Endothelial cell of umbilical vein (primary cell): ENCODE data around the gene PRDM11. TPM values are rescaled to one million over a fixed set of nuclear protein-coding genes. Genes with fewer than 3 reads are reported as not detected.

Experiments
- BruUV-seq: library from RNA; stranded (reverse); fragments of 400-500 nt; replicated peaks from 2 replicates; lab custom pipeline; 2021; lab: Mats Ljungman, UMichigan
- CTCF ChIA-PET: fragments of 300-600, 350-600 bp; sonication (Branson Sonifier 250); formaldehyde crosslinking; loops from one replicate; lab custom pipeline; 2021; ENCODE audit warnings: antibody characterized with exemption, inconsistent platforms; lab: Charles Lee
- POLR2A ChIA-PET: fragments of 300-600, 350-600 bp; sonication (Branson Sonifier 250); formaldehyde crosslinking; loops from one replicate; lab custom pipeline; 2021; ENCODE audit warnings: antibody characterized with exemption, inconsistent platforms; lab: Charles Lee
- DNase-seq: peaks from one replicate; pipeline ENCODE4 v3.0.0-alpha.2; 2011; ENCODE audit warnings: low read depth, low spot score
- FAIRE-seq: peaks from 2 replicates; lab custom pipeline; 2011; peaks lifted over from hg19 to GRCh38; lab: Jason Lieb, UNC
- H2AFZ ChIP-seq: 2 replicates; pipeline ENCODE4 v1.6.0; 2012; ENCODE audit warnings: low read depth, low read length, control low read depth, inconsistent platforms
- H3K27ac ChIP-seq: 2 replicates; pipeline ENCODE4 v1.5.1; 2011; ENCODE audit warnings: low read depth, mild to moderate bottlenecking, control low read depth, low read length, moderate library complexity; ENCODE audit not compliant: insufficient read depth
- H3K27me3 ChIP-seq, 2 experiments: 2 replicates each; pipeline versions ENCODE4 v1.6.0 to v1.6.1; 2011; ENCODE audit warnings: low read length in 2 of 2, mixed read lengths in 1 of 2; ENCODE audit not compliant: control insufficient read depth in 2 of 2, insufficient read depth in 2 of 2
- H3K36me3 ChIP-seq, 2 experiments: 2 replicates in 1 of 2; 3 replicates in 1 of 2; pipeline ENCODE4 v1.5.1; 2011; ENCODE audit warnings: low read length in 2 of 2, mild to moderate bottlenecking in 1 of 2, moderate library complexity in 1 of 2; ENCODE audit not compliant: control insufficient read depth in 2 of 2, insufficient read depth in 2 of 2; ENCODE audit errors: extremely low read depth in 1 of 2
- H3K4me1 ChIP-seq: 3 replicates; pipeline ENCODE4 v1.5.1; 2011; ENCODE audit warnings: mild to moderate bottlenecking, low read length; ENCODE audit not compliant: control insufficient read depth, insufficient read depth; ENCODE audit errors: extremely low read depth
- H3K4me2 ChIP-seq: 2 replicates; pipeline ENCODE4 v1.6.1; 2011; ENCODE audit warnings: low read length, control low read depth, mixed read lengths; ENCODE audit not compliant: insufficient read depth
- H3K4me3 ChIP-seq, 3 experiments: fragments of 200-600 bp in 1 of 3; sonication (generic), shearing (Covaris generic) in 1 of 3; replicated peaks in 1 of 3; 2 replicates each; pipeline ENCODE4 v1.5.1; 2011 to 2016; ENCODE audit warnings: control low read depth in 3 of 3, low read length in 3 of 3, mild to moderate bottlenecking in 2 of 3, inconsistent platforms in 1 of 3, low read depth in 1 of 3, moderate library complexity in 1 of 3; ENCODE audit not compliant: insufficient read depth in 1 of 3
- H3K79me2 ChIP-seq: 2 replicates; pipeline ENCODE4 v1.6.0; 2012; ENCODE audit warnings: low read length, inconsistent platforms; ENCODE audit not compliant: control insufficient read depth, insufficient read depth
- H3K9ac ChIP-seq: replicated peaks from 2 replicates; pipeline ENCODE3; 2011; ENCODE audit warnings: low read length, control low read depth; ENCODE audit not compliant: insufficient read depth; ENCODE audit errors: extremely low read depth
- H3K9me1 ChIP-seq: replicated peaks from 3 replicates; pipeline ENCODE4 v1.6.0; 2011; ENCODE audit warnings: mild to moderate bottlenecking, low read length; ENCODE audit not compliant: control insufficient read depth, insufficient read depth; ENCODE audit errors: extremely low read depth
- H3K9me3 ChIP-seq: replicated peaks from 2 replicates; pipeline ENCODE4 v1.5.1; 2012; ENCODE audit warnings: low read length, inconsistent platforms; ENCODE audit not compliant: control insufficient read depth, insufficient read depth
- H4K20me1 ChIP-seq: replicated peaks from 2 replicates; pipeline ENCODE3; 2011; ENCODE audit warnings: mild to moderate bottlenecking, low read length; ENCODE audit not compliant: control insufficient read depth, insufficient read depth; ENCODE audit errors: extremely low read depth
- EZH2 ChIP-seq: IDR thresholded peaks from 2 replicates; pipeline ENCODE4 v1.6.1; 2012; ENCODE audit warnings: borderline replicate concordance, low read depth, mild to moderate bottlenecking, moderate library complexity, low read length, inconsistent platforms; ENCODE audit not compliant: severe bottlenecking
- FOS ChIP-seq: IDR thresholded peaks from 2 replicates; pipeline ENCODE4 v1.6.1; 2011; ENCODE audit warnings: mild to moderate bottlenecking, low read length, moderate library complexity, borderline replicate concordance; ENCODE audit not compliant: insufficient read depth
- GATA2 ChIP-seq: IDR thresholded peaks from 2 replicates; pipeline ENCODE4 v1.7.0; 2011; ENCODE audit warnings: low read depth, mild to moderate bottlenecking, moderate library complexity, mixed read lengths, low read length; ENCODE audit not compliant: insufficient read length, insufficient read depth
- JUN ChIP-seq: IDR thresholded peaks from 2 replicates; pipeline ENCODE4 v1.6.1; 2011; ENCODE audit warnings: borderline replicate concordance, low read depth; ENCODE audit not compliant: insufficient read length, insufficient read depth
- MYC ChIP-seq: IDR thresholded peaks from one replicate; pipeline ENCODE4 v1.6.1; 2011; ENCODE audit warnings: mild to moderate bottlenecking, low read depth, low read length
- POLR2A ChIP-seq: IDR thresholded peaks from 2 replicates; pipeline ENCODE4 v1.6.1; 2012; ENCODE audit warnings: low read depth, mild to moderate bottlenecking, control low read depth, low read length
- POLR2AphosphoS5 ChIP-seq: IDR thresholded peaks from 2 replicates; pipeline ENCODE4 v1.6.1; 2012; ENCODE audit warnings: low read depth, mild to moderate bottlenecking, control low read depth, low read length, moderate library complexity; ENCODE audit not compliant: insufficient read depth
- dilution Hi-C: fragments of 300-500 bp; cut with MboI; formaldehyde crosslinking; loops from one replicate; pipeline ENCODE4 v1.15.0; 2019; ENCODE audit warnings: low sequenced_read_pairs; ENCODE audit not compliant: extremely low pct_ligation_motif_present
- intact Hi-C: fragments of 100-400 bp; cut with micrococcal nuclease; formaldehyde crosslinking; loops from one replicate; pipeline ENCODE4 v1.10.0; 2022
- polyA plus RNA-seq, 4 experiments: library from polyadenylated mRNA; depleted of rRNA in 3 of 4; stranded (reverse) in 3 of 4; unstranded in 1 of 4; fragments of >200 nt; gene quantifications; 2 replicates each; pipeline versions ENCODE4 v1.2.1 to v1.2.3, GENCODE V29; 2011 to 2012; ENCODE audit warnings: missing spikeins in 1 of 4
- total RNA-seq: library from RNA; stranded (reverse); gene quantifications from 2 replicates; pipeline ENCODE4 v1.2.3, GENCODE V29; 2021
- TF ChIP-seq, protein P1 (sequence below): IDR thresholded peaks from 2 replicates; pipeline ENCODE4 v1.6.1; 2011; ENCODE audit not compliant: insufficient read depth, insufficient read length
- TF ChIP-seq, protein P2 (sequence below), 2 donors: IDR thresholded peaks; 1 replicate in 1 of 2; 2 replicates in 1 of 2; pipeline ENCODE4 v1.5.1; 2011; ENCODE audit warnings: low read length in 2 of 2, mild to moderate bottlenecking in 2 of 2, moderate library complexity in 2 of 2, control low read depth in 1 of 2, inconsistent platforms in 1 of 2, low read depth in 1 of 2; ENCODE audit not compliant: insufficient read depth in 1 of 2; ENCODE audit errors: extremely low read depth in 1 of 2

Gene PRDM11
- total and polyA plus RNA-seq, 2 donors (not counting 3 experiments of a cell fraction or from before 2014, with no cell fraction given): 6.9 to 14.1 TPM

DNA sequence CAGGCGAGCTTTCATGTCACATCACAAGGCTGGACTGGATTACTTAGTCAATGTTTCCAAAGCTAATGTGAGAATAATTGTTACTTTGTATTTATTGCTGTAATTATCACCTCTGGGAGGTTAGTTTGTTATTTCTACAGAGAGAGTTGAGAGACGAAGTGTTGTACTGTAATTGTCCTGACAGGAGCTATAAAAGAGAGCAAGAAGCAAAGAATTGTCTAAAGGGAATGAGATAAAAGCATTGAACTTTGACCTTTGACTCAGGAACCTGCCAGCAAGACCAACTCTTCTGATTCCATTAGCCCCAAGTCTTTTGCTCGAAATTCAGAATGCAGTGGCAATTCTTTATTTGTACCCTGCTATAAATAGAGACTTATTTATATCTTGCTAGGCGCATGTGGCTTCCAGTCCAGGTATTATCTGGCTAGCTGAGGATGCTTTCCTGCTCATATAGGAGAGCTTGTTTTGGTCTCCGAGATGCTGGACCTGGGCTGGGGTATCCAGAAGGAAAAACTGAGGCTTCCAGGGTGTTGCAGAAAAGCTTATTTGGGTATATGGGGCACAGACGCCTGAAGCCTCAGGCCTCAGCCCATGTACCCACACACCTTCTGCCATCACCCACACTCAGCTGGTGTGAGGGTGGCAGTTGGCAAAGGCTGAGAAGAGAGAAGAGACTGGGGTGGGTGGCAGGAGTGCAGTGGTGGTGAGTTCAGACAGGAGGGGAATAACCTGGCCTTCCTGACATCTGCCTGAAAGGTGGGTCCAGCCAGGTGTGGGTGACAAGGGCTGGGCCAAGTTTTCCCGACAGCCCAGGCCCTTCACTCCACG lies 99.0 kb downstream of the PRDM11 start:
- H3K9me3 ChIP-seq: no peaks in the 10 kb centered on the region
- no peak for DNase-seq
- ChIA-PET CTCF (interaction anchor here (1.2 to 5.2 kb wide), 3 partner anchors 12 to 135 kb away, joined by 3 to 33 read pairs (median 9); no protein-coding TSS in a partner anchor), POLR2A (no interaction called here)
- no TSS peak for BruUV-seq
- no peak overlapping the region for H3K4me3 ChIP-seq
- H2AFZ ChIP-seq: no peak overlapping the region
- TF ChIP-seq GATA2 (no peak), POLR2A (no peak), JUN (no peak), POLR2AphosphoS5 (no peak), FOS (no peak), MYC (no peak), EZH2 (no peak)
- TF ChIP-seq, protein P1, sequence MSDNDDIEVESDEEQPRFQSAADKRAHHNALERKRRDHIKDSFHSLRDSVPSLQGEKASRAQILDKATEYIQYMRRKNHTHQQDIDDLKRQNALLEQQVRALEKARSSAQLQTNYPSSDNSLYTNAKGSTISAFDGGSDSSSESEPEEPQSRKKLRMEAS: no peak
- TF ChIP-seq, protein P2, sequence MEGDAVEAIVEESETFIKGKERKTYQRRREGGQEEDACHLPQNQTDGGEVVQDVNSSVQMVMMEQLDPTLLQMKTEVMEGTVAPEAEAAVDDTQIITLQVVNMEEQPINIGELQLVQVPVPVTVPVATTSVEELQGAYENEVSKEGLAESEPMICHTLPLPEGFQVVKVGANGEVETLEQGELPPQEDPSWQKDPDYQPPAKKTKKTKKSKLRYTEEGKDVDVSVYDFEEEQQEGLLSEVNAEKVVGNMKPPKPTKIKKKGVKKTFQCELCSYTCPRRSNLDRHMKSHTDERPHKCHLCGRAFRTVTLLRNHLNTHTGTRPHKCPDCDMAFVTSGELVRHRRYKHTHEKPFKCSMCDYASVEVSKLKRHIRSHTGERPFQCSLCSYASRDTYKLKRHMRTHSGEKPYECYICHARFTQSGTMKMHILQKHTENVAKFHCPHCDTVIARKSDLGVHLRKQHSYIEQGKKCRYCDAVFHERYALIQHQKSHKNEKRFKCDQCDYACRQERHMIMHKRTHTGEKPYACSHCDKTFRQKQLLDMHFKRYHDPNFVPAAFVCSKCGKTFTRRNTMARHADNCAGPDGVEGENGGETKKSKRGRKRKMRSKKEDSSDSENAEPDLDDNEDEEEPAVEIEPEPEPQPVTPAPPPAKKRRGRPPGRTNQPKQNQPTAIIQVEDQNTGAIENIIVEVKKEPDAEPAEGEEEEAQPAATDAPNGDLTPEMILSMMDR (IDR thresholded peaks at IDR 0.05; ENCODE audit: extremely low read depth in 1 of 2, insufficient read depth in 1 of 2, low read depth in 1 of 2, low read length in 2 of 2): no peak
- peaks cover 4 to 6% of the 10 kb centered on the region in 2 experiments for H3K27me3 ChIP-seq
- no peak for FAIRE-seq
- no peaks in the 10 kb centered on the region for H3K9me1 ChIP-seq
- intact Hi-C loops: no loop called here
- no peak overlapping the region for H3K27ac ChIP-seq
- no peaks in the 10 kb centered on the region for H3K36me3 ChIP-seq
- no peak overlapping the region for H3K9ac ChIP-seq
- no peak overlapping the region for H3K4me2 ChIP-seq
- no peaks in the 10 kb centered on the region for H4K20me1 ChIP-seq
- dilution Hi-C loops: no loop called here
- no peaks in the 10 kb centered on the region for H3K79me2 ChIP-seq
- H3K4me1 ChIP-seq: no peaks in the 10 kb centered on the region
